Measurements from ENCODE around the gene LRRC61.

Gene LRRC61

DNA sequence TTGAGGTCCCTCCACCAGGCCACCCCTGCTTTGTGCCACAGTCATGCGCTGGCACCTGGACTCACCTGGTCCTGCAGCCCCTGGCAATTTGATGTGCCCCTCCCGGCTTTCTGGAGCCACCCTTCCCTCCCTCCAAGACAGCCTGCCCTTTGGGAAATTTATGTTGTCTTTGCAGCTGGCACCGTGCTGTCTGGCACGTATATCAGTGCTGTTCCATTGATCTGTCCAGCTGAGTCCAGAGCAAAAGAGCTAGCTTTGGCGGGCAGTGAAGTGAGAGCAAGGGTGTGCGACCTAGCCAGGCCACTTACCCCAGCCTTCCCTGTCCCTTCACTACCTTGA, 12.6 kb downstream of the LRRC61 start:
- TF ChIP-seq, protein P1, sequence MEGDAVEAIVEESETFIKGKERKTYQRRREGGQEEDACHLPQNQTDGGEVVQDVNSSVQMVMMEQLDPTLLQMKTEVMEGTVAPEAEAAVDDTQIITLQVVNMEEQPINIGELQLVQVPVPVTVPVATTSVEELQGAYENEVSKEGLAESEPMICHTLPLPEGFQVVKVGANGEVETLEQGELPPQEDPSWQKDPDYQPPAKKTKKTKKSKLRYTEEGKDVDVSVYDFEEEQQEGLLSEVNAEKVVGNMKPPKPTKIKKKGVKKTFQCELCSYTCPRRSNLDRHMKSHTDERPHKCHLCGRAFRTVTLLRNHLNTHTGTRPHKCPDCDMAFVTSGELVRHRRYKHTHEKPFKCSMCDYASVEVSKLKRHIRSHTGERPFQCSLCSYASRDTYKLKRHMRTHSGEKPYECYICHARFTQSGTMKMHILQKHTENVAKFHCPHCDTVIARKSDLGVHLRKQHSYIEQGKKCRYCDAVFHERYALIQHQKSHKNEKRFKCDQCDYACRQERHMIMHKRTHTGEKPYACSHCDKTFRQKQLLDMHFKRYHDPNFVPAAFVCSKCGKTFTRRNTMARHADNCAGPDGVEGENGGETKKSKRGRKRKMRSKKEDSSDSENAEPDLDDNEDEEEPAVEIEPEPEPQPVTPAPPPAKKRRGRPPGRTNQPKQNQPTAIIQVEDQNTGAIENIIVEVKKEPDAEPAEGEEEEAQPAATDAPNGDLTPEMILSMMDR (conservative IDR thresholded peaks at IDR 0.05; ENCODE audit: low read depth, low read length) = no peak
- no peak overlapping the region for H3K4me3 ChIP-seq (ENCODE audit: low read length)
- DNase-seq (ENCODE audit: low read depth) = no peak

DNA sequence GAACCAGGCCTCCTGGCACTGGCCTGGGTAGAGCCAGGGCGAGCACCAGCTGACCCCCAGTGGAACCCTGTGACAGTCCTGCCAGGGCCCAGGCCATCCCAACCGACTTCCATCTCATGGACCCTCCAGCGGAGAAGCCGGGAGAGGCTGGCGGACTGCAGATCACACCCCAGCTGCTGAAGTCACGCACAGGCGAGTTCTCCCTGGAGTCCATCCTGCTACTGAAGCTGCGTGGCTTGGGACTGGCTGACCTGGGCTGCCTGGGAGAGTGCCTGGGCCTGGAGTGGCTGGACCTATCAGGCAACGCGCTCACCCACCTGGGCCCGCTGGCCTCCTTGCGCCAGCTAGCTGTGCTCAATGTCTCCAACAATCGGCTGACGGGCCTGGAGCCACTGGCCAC, 13.6 kb downstream of the LRRC61 start:
- H3K4me3 ChIP-seq (ENCODE audit: low read length) = no peak overlapping the region
- TF ChIP-seq, protein P1 (conservative IDR thresholded peaks at IDR 0.05; ENCODE audit: low read depth, low read length) = no peak
- no peak for DNase-seq (ENCODE audit: low read depth)

DNA sequence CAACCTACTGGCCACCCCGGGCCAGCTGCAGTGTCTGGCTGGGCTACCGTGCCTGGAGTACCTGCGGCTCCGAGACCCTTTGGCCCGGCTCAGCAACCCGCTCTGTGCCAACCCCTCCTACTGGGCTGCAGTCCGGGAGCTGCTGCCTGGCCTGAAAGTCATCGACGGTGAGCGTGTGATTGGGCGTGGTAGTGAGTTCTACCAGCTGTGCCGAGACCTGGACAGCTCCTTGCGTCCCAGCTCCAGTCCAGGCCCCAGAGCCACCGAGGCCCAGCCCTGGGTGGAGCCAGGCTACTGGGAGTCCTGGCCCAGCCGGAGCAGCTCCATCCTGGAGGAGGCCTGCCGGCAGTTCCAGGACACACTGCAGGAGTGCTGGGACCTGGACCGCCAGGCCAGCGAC, 14.0 kb downstream of the LRRC61 start:
- H3K4me3 ChIP-seq (ENCODE audit: low read length) = no peak overlapping the region
- TF ChIP-seq, protein P1 (conservative IDR thresholded peaks at IDR 0.05; ENCODE audit: low read depth, low read length) = no peak
- DNase-seq (ENCODE audit: low read depth) = no peak

DNA sequence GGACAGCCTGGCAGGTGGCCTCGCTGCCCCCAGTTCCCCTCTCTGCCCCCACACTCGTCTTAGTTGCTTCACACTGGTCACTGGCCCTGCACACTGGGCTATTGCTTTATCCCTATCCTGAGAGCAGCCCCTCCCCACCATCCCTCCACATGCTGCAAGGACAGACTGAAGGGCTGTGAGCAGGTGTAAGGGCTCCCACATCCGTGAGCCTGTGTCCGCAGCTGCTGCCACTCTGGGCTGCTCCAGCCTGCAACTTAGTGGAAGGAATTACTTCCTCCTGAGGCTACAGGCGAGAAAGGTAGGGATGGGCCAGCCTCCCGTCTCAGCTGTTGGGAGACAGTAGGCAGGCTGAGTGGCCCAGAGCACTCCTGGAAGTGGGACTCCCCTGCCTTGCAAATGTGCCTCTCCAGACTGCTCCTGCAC, 14.5 kb downstream of the LRRC61 start:
- DNase-seq (ENCODE audit: low read depth) = no peak
- TF ChIP-seq, protein P1 (conservative IDR thresholded peaks at IDR 0.05; ENCODE audit: low read depth, low read length) = no peak
- no peak overlapping the region for H3K4me3 ChIP-seq (ENCODE audit: low read length)

DNA sequence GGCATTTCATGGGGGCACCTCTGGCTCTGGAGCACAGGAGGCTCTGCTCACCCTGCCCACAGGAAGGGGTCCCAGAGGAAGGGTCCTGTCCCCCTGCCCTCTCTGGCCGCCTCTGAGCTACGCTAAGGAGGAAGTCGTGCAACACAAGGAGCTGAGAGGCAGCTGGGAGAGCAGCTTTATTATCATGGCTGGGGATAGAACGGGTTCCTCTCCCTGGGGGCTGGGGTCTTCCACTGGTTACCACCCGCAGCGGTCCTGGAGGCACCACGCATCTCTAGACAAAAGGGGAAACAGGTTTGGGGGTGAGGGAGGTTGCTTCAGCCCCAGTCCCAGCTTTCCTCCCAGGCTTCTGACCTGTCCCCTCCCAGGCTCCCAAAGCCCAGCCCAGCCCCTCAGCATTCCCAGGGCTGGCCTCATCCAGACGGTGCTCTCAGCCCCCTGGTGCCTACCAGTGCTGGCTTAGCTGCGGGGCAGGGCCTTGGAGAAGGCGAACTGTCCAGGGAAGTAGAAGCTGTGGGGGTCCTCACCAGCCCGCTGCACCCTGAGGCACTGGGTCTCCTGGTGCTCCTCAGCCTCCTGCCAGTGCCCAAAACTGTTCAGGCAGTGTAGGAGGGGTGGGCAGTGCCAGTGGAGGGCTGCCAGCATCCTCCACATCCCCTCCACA, 15.1 kb downstream of the LRRC61 start:
- no peak for DNase-seq (ENCODE audit: low read depth)
- H3K4me3 ChIP-seq (ENCODE audit: low read length) = peak overlapping the region; percentile 72
- TF ChIP-seq, protein P1 (conservative IDR thresholded peaks at IDR 0.05; ENCODE audit: low read depth, low read length) = no peak

DNA sequence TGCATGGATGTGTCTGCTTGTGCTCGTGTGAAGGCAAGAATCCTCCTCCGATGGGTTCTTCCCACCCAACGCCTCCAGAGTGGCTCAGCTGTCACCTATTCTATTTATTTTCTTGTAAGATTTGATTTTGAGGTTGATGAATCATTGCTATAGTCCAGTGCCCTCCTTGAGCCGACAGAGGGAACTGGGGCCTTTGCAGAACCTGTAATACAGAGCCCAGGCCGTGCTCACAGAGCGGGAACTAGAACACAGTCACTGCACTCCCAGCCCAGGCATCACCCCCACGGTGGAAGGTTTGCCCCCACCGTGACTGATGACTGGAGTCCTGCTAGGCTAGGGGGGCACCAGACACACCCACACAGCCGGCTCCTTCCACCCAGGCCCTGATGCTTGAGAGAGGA, 16.3 kb downstream of the LRRC61 start:
- TF ChIP-seq, protein P1 (conservative IDR thresholded peaks at IDR 0.05; ENCODE audit: low read depth, low read length) = peak; percentile 12
- DNase-seq (ENCODE audit: low read depth) = no peak

DNA sequence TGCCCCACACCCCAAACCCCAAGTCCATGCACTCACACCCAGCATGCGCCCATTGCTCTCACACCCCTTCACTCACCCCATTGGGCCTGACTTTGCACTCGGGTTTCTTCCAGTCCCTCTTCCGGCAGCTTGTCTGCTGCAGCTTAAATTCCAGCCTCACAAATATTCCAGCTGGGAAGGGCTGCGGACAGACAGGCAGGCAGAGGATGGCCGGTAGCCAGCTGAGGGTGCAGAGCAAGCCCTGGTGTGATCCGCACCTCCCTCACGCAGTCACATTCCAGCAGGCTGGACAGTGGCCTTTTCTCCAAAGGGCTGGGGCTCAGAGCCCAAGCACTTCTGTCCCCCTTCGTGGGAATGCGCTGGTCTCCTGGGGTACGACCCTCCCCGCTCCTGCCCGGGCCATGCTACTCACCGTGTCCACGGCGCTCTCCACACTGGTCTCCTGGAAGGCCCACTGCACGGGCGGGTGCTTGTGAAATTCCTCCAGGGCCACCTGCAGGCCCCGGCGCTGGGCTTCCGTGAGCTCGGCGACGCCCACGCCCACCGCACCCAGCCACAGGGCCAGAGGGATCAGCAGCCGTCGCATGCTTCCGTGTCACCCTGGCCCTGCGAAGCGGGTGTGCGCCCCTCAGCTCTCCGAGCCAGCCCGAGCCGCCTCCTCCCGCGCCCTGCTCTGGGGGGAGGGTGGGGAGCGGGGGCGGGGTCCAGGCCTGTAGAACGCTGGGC, 17.0 kb downstream of the LRRC61 start:
- peak overlapping the region; percentile 72 for H3K4me3 ChIP-seq (ENCODE audit: low read length)
- no peak for DNase-seq (ENCODE audit: low read depth)

More for the DNA sequence above, 16.3 kb downstream of the LRRC61 start:
- H3K4me3 ChIP-seq (ENCODE audit: low read length) = peak overlapping the region; percentile 72

More for the DNA sequence above, 17.0 kb downstream of the LRRC61 start:
- TF ChIP-seq, protein P1 (conservative IDR thresholded peaks at IDR 0.05; ENCODE audit: low read depth, low read length) = no peak
